HepG2 (cell line): Measurements from ENCODE around the gene SGMS1. TPM values are rescaled to one million over a fixed set of nuclear protein-coding genes. Genes with fewer than 3 reads are reported as not detected.

ENCODE experiments used
- ASH2L ChIP-seq: fragments of 300-600, 200-600 bp; sonication (generic); IDR thresholded peaks from 2 replicates; pipeline ENCODE4 v1.7.0; 2017; ENCODE audit warnings: low read depth, mild to moderate bottlenecking, moderate library complexity, mixed read lengths, low read length; ENCODE audit not compliant: insufficient read length
- CBX5 ChIP-seq: sonication (generic); formaldehyde crosslinking; IDR thresholded peaks from 2 replicates; pipeline ENCODE4 v1.4.0; 2020; ENCODE audit warnings: missing genetic modification reagents, borderline replicate concordance
- EEA1 ChIP-seq: sonication (generic); formaldehyde crosslinking; IDR thresholded peaks from 2 replicates; pipeline ENCODE4 v1.5.1; 2020; ENCODE audit warnings: mild to moderate bottlenecking, missing genetic modification reagents, borderline replicate concordance
- EP300 ChIP-seq, 3 experiments: sonication (generic) in 1 of 3; formaldehyde crosslinking in 1 of 3; IDR thresholded peaks; 2 replicates each; pipeline versions ENCODE4 v1.5.1 to v1.6.1; 2011 to 2020; ENCODE audit warnings: low read depth in 2 of 3, low read length in 2 of 3, borderline replicate concordance in 1 of 3, improper control_type of control experiment in 1 of 3, mild to moderate bottlenecking in 1 of 3, missing genetic modification reagents in 1 of 3, moderate library complexity in 1 of 3
- HDAC6 ChIP-seq: fragments of 200-600 bp; sonication (generic); IDR thresholded peaks from 2 replicates; pipeline ENCODE4 v1.7.0; 2017; ENCODE audit warnings: mild to moderate bottlenecking, antibody characterized with exemption, low read length, low read depth
- KDM6A ChIP-seq: IDR thresholded peaks from 2 replicates; pipeline ENCODE4 v1.6.1; 2016; ENCODE audit warnings: low read depth
- MEIS2 ChIP-seq: sonication (generic); formaldehyde crosslinking; IDR thresholded peaks from 2 replicates; pipeline ENCODE4 v1.9.0; 2021; ENCODE audit warnings: mild to moderate bottlenecking, missing genetic modification reagents
- MXI1 ChIP-seq: IDR thresholded peaks from 3 replicates; pipeline ENCODE4 v1.6.1; 2012; ENCODE audit warnings: low read depth, low read length, inconsistent platforms, borderline replicate concordance
- NRL ChIP-seq: sonication (generic); formaldehyde crosslinking; IDR thresholded peaks from 2 replicates; pipeline ENCODE4 v1.5.0; 2020; ENCODE audit warnings: missing genetic modification reagents, mild to moderate bottlenecking, moderate library complexity, borderline replicate concordance
- POLR2AphosphoS2 ChIP-seq: IDR thresholded peaks from 2 replicates; pipeline ENCODE4 v1.6.1; 2011; ENCODE audit warnings: low read depth, low read length, improper control_type of control experiment
- ZBTB38 ChIP-seq: sonication (generic); formaldehyde crosslinking; IDR thresholded peaks from 2 replicates; pipeline ENCODE4 v1.5.1; 2020; ENCODE audit warnings: mild to moderate bottlenecking, missing genetic modification reagents
- ZNF136 ChIP-seq: sonication (generic); formaldehyde crosslinking; IDR thresholded peaks from 2 replicates; pipeline ENCODE4 v1.8.1; 2022; ENCODE audit warnings: low read depth, mild to moderate bottlenecking, moderate library complexity, missing genetic modification reagents
- ZNF143 ChIP-seq: sonication (generic); formaldehyde crosslinking; IDR thresholded peaks from 2 replicates; pipeline ENCODE4 v1.4.0; 2020; ENCODE audit warnings: missing genetic modification reagents
- ZNF354B ChIP-seq: sonication (generic); formaldehyde crosslinking; IDR thresholded peaks from 2 replicates; pipeline ENCODE4 v1.8.0; 2022; ENCODE audit warnings: mild to moderate bottlenecking, missing genetic modification reagents
- ZSCAN12 ChIP-seq: sonication (generic); formaldehyde crosslinking; IDR thresholded peaks from 2 replicates; pipeline ENCODE4 v1.9.0; 2021; ENCODE audit warnings: mild to moderate bottlenecking, missing genetic modification reagents
- polyA plus RNA-seq, 8 experiments: library from polyadenylated mRNA; depleted of rRNA in 3 of 8; stranded (reverse) in 7 of 8; unstranded in 1 of 8; fragments of >200 nt; fragmentation: Illumina TruSeq in 4 of 8; extraction: Trizol in 4 of 8; gene quantifications; 2 replicates each; pipeline versions ENCODE4 v1.2.1 to v1.2.3, GENCODE V29; 2011 to 2016; ENCODE audit warnings: low read depth in 4 of 8, missing spikeins in 1 of 8, mixed read lengths in 1 of 8; ENCODE audit not compliant: insufficient read depth in 1 of 8
- total RNA-seq, 5 experiments: library from RNA; depleted of rRNA; stranded (reverse); fragments of >200 nt; fragmentation: Illumina TruSeq; extraction: Trizol; gene quantifications; 2 replicates each; pipeline ENCODE4 v1.2.3, GENCODE V29; 2016; ENCODE audit warnings: low read depth in 1 of 5
- TF ChIP-seq, protein P1 (sequence below): sonication (generic); formaldehyde crosslinking; IDR thresholded peaks from 2 replicates; pipeline ENCODE4 v1.5.0; 2020; ENCODE audit warnings: mild to moderate bottlenecking, missing genetic modification reagents, borderline replicate concordance
- TF ChIP-seq, protein P2 (sequence below): sonication (generic); formaldehyde crosslinking; IDR thresholded peaks from 2 replicates; pipeline ENCODE4 v1.5.0; 2020; ENCODE audit warnings: missing genetic modification reagents, mild to moderate bottlenecking, borderline replicate concordance
- TF ChIP-seq, protein P3 (sequence below): sonication (generic); formaldehyde crosslinking; IDR thresholded peaks from 2 replicates; pipeline ENCODE4 v1.5.0; 2020; ENCODE audit warnings: missing genetic modification reagents
- TF ChIP-seq, protein P4 (sequence below): sonication (generic); formaldehyde crosslinking; IDR thresholded peaks from 2 replicates; pipeline ENCODE4 v1.4.0; 2020; ENCODE audit warnings: missing genetic modification reagents
- TF ChIP-seq, protein P5 (sequence below): IDR thresholded peaks from 2 replicates; pipeline ENCODE4 v1.6.1; 2016; ENCODE audit warnings: control low read depth
- TF ChIP-seq, protein P6 (sequence below): sonication (generic); formaldehyde crosslinking; conservative IDR thresholded peaks from 2 replicates; pipeline ENCODE4 v1.8.0; 2022; ENCODE audit warnings: mild to moderate bottlenecking, moderate library complexity, missing genetic modification reagents

SGMS1 gene
- total and polyA plus RNA-seq, 2 of the 13 experiments (the other 11 are each of a cell fraction or from before 2014, with no cell fraction given) = 6.5 to 15.1 TPM

DNA sequence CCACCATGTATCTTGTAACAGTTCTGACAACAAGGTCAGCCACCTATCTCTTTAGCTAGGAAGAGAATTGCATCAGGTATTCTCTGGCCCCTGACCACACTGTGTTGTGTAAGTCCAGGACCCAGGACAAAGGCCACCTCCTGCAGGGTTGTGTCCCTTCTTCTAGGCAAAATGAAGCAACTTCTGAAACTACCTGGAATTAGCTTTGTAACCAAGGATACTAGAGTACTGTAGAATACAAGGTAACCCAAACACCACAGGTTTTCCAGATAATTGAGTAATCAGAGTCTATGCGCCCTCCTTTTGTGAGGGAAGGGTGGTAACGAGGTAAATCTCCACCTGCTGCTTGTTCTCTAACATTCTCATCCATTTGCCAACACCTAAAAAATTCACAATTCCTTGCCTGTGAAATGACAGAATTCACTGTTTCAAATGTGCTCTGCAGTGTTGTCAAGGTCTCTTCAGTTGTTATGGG is 51.7 kb downstream of the SGMS1 start (continued):
- TF ChIP-seq HDAC6 (no peak), KDM6A (CRISPR knock-in tag) (peak; percentile 83), ZBTB38 (CRISPR knock-in tag) (no peak), EP300 (IDR thresholded peaks at IDR 0.05; ENCODE audit: low read depth in 2 of 2, low read length in 2 of 2) (peak; percentile 93 to 97), EP300 (CRISPR knock-in tag; IDR thresholded peaks at IDR 0.05; ENCODE audit: borderline replicate concordance) (peak; percentile 92), POLR2AphosphoS2 (no peak), EEA1 (CRISPR knock-in tag) (no peak), MEIS2 (CRISPR knock-in tag) (no peak), NRL (CRISPR knock-in tag) (no peak), ZSCAN12 (CRISPR knock-in tag) (no peak), ZNF354B (CRISPR knock-in tag) (no peak), ZNF136 (no peak), CBX5 (peak; percentile 79; the same call in 1 of the 2 replicates), ZNF143 (no peak), MXI1 (peak; percentile 40; the same call in 1 of the 3 replicates), ASH2L (peak; percentile 23)
- TF ChIP-seq, protein P1, sequence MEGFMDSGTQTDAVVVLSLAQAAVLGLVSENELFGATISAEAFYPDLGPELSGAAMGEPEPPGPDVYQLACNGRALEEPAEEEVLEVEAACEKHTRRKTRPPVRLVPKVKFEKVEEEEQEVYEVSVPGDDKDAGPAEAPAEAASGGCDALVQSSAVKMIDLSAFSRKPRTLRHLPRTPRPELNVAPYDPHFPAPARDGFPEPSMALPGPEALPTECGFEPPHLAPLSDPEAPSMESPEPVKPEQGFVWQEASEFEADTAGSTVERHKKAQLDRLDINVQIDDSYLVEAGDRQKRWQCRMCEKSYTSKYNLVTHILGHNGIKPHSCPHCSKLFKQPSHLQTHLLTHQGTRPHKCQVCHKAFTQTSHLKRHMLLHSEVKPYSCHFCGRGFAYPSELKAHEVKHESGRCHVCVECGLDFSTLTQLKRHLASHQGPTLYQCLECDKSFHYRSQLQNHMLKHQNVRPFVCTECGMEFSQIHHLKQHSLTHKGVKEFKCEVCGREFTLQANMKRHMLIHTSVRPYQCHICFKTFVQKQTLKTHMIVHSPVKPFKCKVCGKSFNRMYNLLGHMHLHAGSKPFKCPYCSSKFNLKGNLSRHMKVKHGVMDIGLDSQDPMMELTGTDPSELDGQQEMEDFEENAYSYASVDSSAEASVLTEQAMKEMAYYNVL (CRISPR knock-in tag) = peak; percentile 81; the same call in 1 of the 2 replicates
- TF ChIP-seq, protein P2, sequence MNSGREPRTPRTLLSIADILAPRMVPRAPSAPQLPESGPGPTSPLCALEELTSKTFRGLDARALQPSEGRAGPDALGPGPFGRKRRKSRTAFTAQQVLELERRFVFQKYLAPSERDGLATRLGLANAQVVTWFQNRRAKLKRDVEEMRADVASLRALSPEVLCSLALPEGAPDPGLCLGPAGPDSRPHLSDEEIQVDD (CRISPR knock-in tag) = no peak
- TF ChIP-seq, protein P3, sequence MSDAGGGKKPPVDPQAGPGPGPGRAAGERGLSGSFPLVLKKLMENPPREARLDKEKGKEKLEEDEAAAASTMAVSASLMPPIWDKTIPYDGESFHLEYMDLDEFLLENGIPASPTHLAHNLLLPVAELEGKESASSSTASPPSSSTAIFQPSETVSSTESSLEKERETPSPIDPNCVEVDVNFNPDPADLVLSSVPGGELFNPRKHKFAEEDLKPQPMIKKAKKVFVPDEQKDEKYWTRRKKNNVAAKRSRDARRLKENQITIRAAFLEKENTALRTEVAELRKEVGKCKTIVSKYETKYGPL (CRISPR knock-in tag) = peak; percentile 95
- TF ChIP-seq, protein P4, sequence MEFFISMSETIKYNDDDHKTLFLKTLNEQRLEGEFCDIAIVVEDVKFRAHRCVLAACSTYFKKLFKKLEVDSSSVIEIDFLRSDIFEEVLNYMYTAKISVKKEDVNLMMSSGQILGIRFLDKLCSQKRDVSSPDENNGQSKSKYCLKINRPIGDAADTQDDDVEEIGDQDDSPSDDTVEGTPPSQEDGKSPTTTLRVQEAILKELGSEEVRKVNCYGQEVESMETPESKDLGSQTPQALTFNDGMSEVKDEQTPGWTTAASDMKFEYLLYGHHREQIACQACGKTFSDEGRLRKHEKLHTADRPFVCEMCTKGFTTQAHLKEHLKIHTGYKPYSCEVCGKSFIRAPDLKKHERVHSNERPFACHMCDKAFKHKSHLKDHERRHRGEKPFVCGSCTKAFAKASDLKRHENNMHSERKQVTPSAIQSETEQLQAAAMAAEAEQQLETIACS = no peak
- TF ChIP-seq, protein P5, sequence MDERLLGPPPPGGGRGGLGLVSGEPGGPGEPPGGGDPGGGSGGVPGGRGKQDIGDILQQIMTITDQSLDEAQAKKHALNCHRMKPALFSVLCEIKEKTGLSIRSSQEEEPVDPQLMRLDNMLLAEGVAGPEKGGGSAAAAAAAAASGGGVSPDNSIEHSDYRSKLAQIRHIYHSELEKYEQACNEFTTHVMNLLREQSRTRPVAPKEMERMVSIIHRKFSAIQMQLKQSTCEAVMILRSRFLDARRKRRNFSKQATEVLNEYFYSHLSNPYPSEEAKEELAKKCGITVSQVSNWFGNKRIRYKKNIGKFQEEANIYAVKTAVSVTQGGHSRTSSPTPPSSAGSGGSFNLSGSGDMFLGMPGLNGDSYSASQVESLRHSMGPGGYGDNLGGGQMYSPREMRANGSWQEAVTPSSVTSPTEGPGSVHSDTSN (CRISPR knock-in tag) = no peak
- TF ChIP-seq, protein P6, sequence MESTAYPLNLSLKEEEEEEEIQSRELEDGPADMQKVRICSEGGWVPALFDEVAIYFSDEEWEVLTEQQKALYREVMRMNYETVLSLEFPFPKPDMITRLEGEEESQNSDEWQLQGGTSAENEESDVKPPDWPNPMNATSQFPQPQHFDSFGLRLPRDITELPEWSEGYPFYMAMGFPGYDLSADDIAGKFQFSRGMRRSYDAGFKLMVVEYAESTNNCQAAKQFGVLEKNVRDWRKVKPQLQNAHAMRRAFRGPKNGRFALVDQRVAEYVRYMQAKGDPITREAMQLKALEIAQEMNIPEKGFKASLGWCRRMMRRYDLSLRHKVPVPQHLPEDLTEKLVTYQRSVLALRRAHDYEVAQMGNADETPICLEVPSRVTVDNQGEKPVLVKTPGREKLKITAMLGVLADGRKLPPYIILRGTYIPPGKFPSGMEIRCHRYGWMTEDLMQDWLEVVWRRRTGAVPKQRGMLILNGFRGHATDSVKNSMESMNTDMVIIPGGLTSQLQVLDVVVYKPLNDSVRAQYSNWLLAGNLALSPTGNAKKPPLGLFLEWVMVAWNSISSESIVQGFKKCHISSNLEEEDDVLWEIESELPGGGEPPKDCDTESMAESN (CRISPR knock-in tag) = 0 out of 2 replicates have a peak, but pooled peaks have one; percentile 40
